Tibial nerve (tissue), 4 donors: ENCODE data around the gene C12orf43. TPM values are rescaled to one million over a fixed set of nuclear protein-coding genes. Genes with fewer than 3 reads are reported as not detected.

Experiments
- DNase-seq, 2 donors: peaks; one replicate each; pipeline ENCODE4 v3.0.0-alpha.2; 2019; ENCODE audit warnings: low spot score in 2 of 2
- H3K27ac ChIP-seq, 4 donors: fragments of 200-600 bp; sonication (generic) in 3 of 4; one replicate each; pipeline ENCODE4 v1.5.1; 2017 to 2019; ENCODE audit warnings: mild to moderate bottlenecking in 1 of 4
- H3K27me3 ChIP-seq, 2 donors: fragments of 200-600 bp; sonication (generic) in 1 of 2; one replicate each; pipeline versions ENCODE4 v1.5.1 to v1.6.0; 2017 to 2019
- H3K36me3 ChIP-seq, 3 donors: fragments of 200-600 bp; sonication (generic); one replicate each; pipeline ENCODE4 v1.5.1; 2018 to 2019
- H3K4me1 ChIP-seq, 4 donors: fragments of 200-600 bp; sonication (generic) in 3 of 4; one replicate each; pipeline ENCODE4 v1.5.1; 2017 to 2019
- H3K4me3 ChIP-seq, 4 donors: fragments of 200-600 bp; sonication (generic) in 3 of 4; one replicate each; pipeline ENCODE4 v1.5.1; 2017 to 2019; ENCODE audit warnings: mild to moderate bottlenecking in 1 of 4, moderate library complexity in 1 of 4
- H3K9me3 ChIP-seq, 4 donors: fragments of 200-600 bp; sonication (generic) in 3 of 4; one replicate each; pipeline ENCODE4 v1.5.1; 2017 to 2019
- EP300 ChIP-seq, 2 donors: sonication (generic); formaldehyde crosslinking; IDR thresholded peaks; one replicate each; pipeline ENCODE4 v1.6.1; 2017; ENCODE audit warnings: antibody characterized with exemption in 2 of 2, mild to moderate bottlenecking in 1 of 2
- POLR2A ChIP-seq, 2 donors: fragments of 450-650 bp; IDR thresholded peaks; one replicate each; pipeline ENCODE4 v1.6.1; 2017; ENCODE audit warnings: antibody characterized with exemption in 2 of 2, mild to moderate bottlenecking in 2 of 2, moderate library complexity in 2 of 2
- WGBS, 2 donors: methylation state at CpG; one replicate each; pipeline ENCODE4 v1.1.5; 2018; 5-methylcytosine and 5-hydroxymethylcytosine counted together
- total RNA-seq, 4 donors: library from RNA; depleted of rRNA; stranded (reverse); fragments of >200 nt; gene quantifications; one replicate each; pipeline ENCODE4 v1.1.0, GENCODE V29; 2016
- TF ChIP-seq, protein P1 (sequence below), 5 experiments: fragments of 200-600 bp in 3 of 5; fragments of 450-650 bp in 2 of 5; sonication (generic) in 3 of 5; IDR thresholded peaks; one replicate each; pipeline ENCODE4 v1.5.1; 2016 to 2019; ENCODE audit warnings: antibody characterized with exemption in 5 of 5, mild to moderate bottlenecking in 3 of 5, moderate library complexity in 2 of 5

Gene C12orf43
- total RNA-seq, 4 donors from 2014 or later: 15.0 to 29.7 (median 20.6) TPM

DNA sequence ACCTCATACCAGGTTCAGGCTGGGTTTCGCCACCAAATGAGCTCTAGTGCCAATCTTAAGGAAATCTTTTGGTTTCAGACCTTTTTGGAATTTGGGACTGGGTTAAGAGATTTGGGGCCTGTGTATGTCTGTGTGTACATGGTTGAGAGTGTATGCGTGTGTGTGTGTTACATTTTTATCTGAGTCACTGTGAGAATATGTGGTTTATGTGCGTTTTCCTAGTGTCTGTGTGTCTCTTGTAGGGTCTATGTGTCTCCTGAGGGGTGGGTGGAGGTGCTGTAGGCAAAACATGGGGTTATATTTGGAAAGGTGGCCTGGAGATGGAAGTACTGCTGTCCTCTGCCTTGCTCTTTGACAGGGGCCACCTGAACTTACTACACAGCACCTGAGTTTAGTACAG, 17.9 kb downstream of the C12orf43 start:
- H3K27me3 ChIP-seq: peaks cover 0 to 7% of the 10 kb centered on the region in 2 donors
- H3K4me1 ChIP-seq: peaks cover 0 to 10% (median 0%) of the 10 kb centered on the region in 4 donors
- no peak overlapping the region for H3K4me3 ChIP-seq
- H3K27ac ChIP-seq: no peak overlapping the region
- WGBS, 2 donors: 82 to 89% methylated on average over 3 of the region's 3 CpGs
- no peak for DNase-seq
- peaks cover 0 to 28% (median 0%) of the 10 kb centered on the region in 3 donors for H3K36me3 ChIP-seq
- no peak for TF ChIP-seq EP300 (IDR thresholded peaks at IDR 0.05)
- TF ChIP-seq POLR2A (IDR thresholded peaks at IDR 0.05): no peak
- TF ChIP-seq, protein P1, sequence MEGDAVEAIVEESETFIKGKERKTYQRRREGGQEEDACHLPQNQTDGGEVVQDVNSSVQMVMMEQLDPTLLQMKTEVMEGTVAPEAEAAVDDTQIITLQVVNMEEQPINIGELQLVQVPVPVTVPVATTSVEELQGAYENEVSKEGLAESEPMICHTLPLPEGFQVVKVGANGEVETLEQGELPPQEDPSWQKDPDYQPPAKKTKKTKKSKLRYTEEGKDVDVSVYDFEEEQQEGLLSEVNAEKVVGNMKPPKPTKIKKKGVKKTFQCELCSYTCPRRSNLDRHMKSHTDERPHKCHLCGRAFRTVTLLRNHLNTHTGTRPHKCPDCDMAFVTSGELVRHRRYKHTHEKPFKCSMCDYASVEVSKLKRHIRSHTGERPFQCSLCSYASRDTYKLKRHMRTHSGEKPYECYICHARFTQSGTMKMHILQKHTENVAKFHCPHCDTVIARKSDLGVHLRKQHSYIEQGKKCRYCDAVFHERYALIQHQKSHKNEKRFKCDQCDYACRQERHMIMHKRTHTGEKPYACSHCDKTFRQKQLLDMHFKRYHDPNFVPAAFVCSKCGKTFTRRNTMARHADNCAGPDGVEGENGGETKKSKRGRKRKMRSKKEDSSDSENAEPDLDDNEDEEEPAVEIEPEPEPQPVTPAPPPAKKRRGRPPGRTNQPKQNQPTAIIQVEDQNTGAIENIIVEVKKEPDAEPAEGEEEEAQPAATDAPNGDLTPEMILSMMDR (IDR thresholded peaks at IDR 0.05): no peak
- H3K9me3 ChIP-seq: no peaks in the 10 kb centered on the region

DNA sequence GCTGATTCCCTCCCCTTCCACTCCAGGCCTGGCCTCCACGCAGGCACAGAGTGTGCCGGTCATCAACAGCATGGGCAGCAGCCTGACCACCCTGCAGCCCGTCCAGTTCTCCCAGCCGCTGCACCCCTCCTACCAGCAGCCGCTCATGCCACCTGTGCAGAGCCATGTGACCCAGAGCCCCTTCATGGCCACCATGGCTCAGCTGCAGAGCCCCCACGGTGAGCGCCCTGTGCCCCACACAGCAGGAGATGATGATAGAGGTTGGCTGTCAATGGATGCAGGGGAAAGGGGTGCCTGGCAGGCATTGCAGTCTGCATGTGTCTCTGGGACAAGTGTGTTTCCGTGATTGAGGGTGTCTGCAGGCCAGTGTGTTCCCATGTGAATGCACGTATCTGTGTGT, 18.8 kb downstream of the C12orf43 start:
- Histone ChIP-seq H3K4me3 (no peak overlapping the region), H3K27ac (no peak overlapping the region), H3K36me3 (peaks cover 0 to 18% (median 0%) of the 10 kb centered on the region in 3 donors), H3K27me3 (peaks cover 0 to 7% of the 10 kb centered on the region in 2 donors), H3K4me1 (peaks cover 0 to 10% (median 0%) of the 10 kb centered on the region in 4 donors), H3K9me3 (no peaks in the 10 kb centered on the region)
- WGBS, 2 donors: 68 to 80% methylated on average over 7 to 9 of the region's 9 CpGs
- TF ChIP-seq POLR2A (IDR thresholded peaks at IDR 0.05): no peak
- TF ChIP-seq, protein P1 (IDR thresholded peaks at IDR 0.05): no peak
- DNase-seq: no peak

DNA sequence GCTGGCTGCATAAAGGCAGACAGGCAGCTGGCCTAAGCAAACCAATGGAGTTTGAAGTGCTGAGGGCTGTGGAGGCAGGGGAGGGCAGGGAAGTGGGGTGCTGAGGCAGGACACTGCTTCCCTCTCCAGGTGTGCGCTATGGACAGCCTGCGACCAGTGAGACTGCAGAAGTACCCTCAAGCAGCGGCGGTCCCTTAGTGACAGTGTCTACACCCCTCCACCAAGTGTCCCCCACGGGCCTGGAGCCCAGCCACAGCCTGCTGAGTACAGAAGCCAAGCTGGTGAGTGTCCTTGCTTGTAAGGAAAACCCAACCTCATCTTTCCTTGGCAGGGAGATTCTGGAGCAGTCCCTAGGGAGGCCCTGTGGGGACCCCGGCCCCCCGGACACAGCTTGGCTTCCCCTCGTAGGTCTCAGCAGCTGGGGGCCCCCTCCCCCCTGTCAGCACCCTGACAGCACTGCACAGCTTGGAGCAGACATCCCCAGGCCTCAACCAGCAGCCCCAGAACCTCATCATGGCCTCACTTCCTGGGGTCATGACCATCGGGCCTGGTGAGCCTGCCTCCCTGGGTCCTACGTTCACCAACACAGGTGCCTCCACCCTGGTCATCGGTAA, 20.0 kb downstream of the C12orf43 start:
- WGBS, 2 donors: 85 to 89% methylated on average over 6 to 8 of the region's 11 CpGs
- H3K9me3 ChIP-seq: no peaks in the 10 kb centered on the region
- TF ChIP-seq, protein P1 (IDR thresholded peaks at IDR 0.05): no peak
- no peak for TF ChIP-seq EP300 (IDR thresholded peaks at IDR 0.05)
- TF ChIP-seq POLR2A (IDR thresholded peaks at IDR 0.05): no peak
- no peak for DNase-seq
- peaks cover 0 to 7% of the 10 kb centered on the region in 2 donors for H3K27me3 ChIP-seq
- peaks cover 0 to 6% (median 0%) of the 10 kb centered on the region in 3 donors for H3K36me3 ChIP-seq
- peaks cover 0 to 10% (median 0%) of the 10 kb centered on the region in 4 donors for H3K4me1 ChIP-seq
- no peak overlapping the region for H3K4me3 ChIP-seq
- no peak overlapping the region for H3K27ac ChIP-seq

DNA sequence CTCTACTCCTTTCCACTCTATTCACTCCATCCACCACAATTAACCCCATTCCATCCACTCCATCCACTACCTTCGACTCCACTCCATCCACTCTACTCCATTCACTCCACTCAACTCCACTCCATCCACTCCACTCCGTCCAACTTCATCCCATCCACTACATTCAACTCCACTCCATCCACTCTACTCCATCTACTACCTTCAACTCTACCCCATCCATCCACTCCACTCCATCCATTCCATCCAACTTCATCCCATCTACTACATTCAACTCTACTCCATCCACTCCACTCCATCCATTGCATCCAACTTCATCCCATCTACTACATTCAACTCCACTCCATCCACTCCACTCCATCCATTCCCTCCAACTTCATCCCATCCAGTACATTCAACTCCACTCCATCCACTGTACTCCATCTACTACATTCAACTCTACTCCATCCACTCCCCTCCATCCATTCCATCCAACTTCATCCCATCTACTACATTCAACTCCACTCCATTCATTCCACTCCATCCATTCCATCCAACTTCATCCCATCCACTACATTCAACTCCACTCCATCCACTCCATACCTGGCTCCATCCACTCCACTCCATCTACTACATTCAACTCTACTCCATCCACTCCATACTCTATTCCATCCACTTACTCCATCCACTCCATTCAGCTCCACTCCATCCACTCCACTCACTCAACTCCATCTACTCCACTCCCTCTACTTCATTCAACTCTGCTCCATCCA, 21.5 kb downstream of the C12orf43 start:
- H3K9me3 ChIP-seq: no peaks in the 10 kb centered on the region
- no peak for DNase-seq
- H3K4me3 ChIP-seq: no peak overlapping the region

More for the DNA sequence above, 21.5 kb downstream of the C12orf43 start:
- peaks cover 0 to 7% of the 10 kb centered on the region in 2 donors for H3K27me3 ChIP-seq
- no peak overlapping the region for H3K27ac ChIP-seq
- WGBS, 2 donors: 90 to 91% methylated on average over 2 of the region's 2 CpGs
- peaks cover 0 to 6% (median 0%) of the 10 kb centered on the region in 4 donors for H3K4me1 ChIP-seq
- H3K36me3 ChIP-seq: no peaks in the 10 kb centered on the region
- no peak for TF ChIP-seq EP300 (IDR thresholded peaks at IDR 0.05)
- TF ChIP-seq, protein P1 (IDR thresholded peaks at IDR 0.05): no peak
- TF ChIP-seq POLR2A (IDR thresholded peaks at IDR 0.05): no peak
